Neural cell (in vitro differentiated cells): ENCODE measurements around the gene AKT3. TPM values are rescaled to one million over a fixed set of nuclear protein-coding genes. Genes with fewer than 3 reads are reported as not detected.

Experiments
- H2AFZ ChIP-seq: fragments of 200-600, 300-800 bp; sonication (generic), shearing (Covaris generic); 2 replicates; pipeline ENCODE4 v1.6.0; 2014; ENCODE audit warnings: low read depth, mild to moderate bottlenecking, antibody characterized with exemption, low read length, moderate library complexity
- H3F3A ChIP-seq: fragments of 200-600 bp; shearing (Covaris generic); 2 replicates; pipeline ENCODE4 v1.6.1; 2016; ENCODE audit warnings: mild to moderate bottlenecking, moderate library complexity, mixed read lengths, antibody characterized with exemption, low read length; ENCODE audit not compliant: insufficient read depth, poor library complexity, severe bottlenecking
- H3K27ac ChIP-seq: fragments of 200-600, 300-800 bp; sonication (generic), shearing (Covaris generic); 2 replicates; pipeline ENCODE4 v1.5.1; 2014; ENCODE audit warnings: mild to moderate bottlenecking, low read length, moderate library complexity
- H3K27me3 ChIP-seq: fragments of 300-800, 200-600 bp; sonication (generic), shearing (Covaris generic); 2 replicates; pipeline ENCODE4 v1.6.0; 2014; ENCODE audit warnings: mild to moderate bottlenecking, low read depth, low read length, moderate library complexity; ENCODE audit not compliant: insufficient read depth
- H3K36me3 ChIP-seq: fragments of 300-800, 200-600 bp; sonication (generic), shearing (Covaris generic); 2 replicates; pipeline ENCODE4 v1.5.1; 2014; ENCODE audit warnings: mild to moderate bottlenecking, antibody characterized with exemption, low read length, moderate library complexity; ENCODE audit not compliant: insufficient read depth
- H3K4me2 ChIP-seq: fragments of 300-800, 200-600 bp; sonication (generic), shearing (Covaris generic); 2 replicates; pipeline ENCODE4 v1.6.0; 2014; ENCODE audit warnings: mild to moderate bottlenecking, low read length
- H3K4me3 ChIP-seq: fragments of 300-800, 200-600 bp; sonication (generic), shearing (Covaris generic); 2 replicates; pipeline ENCODE4 v1.5.1; 2014; ENCODE audit warnings: mild to moderate bottlenecking, low read length, moderate library complexity
- H3K79me2 ChIP-seq: fragments of 200-600 bp; shearing (Covaris generic); replicated peaks from 2 replicates; pipeline ENCODE4 v1.6.0; 2014; ENCODE audit warnings: mild to moderate bottlenecking, low read length, moderate library complexity; ENCODE audit not compliant: insufficient read depth
- H3K9ac ChIP-seq: fragments of 300-800, 200-600 bp; sonication (generic), shearing (Covaris generic); 2 replicates; pipeline ENCODE4 v1.6.1; 2016; ENCODE audit warnings: mild to moderate bottlenecking, low read length, mixed read lengths
- H3K9me2 ChIP-seq: fragments of 200-600 bp; shearing (Covaris generic); 2 replicates; pipeline ENCODE4 v1.6.1; 2016; ENCODE audit warnings: mild to moderate bottlenecking, low read length, mixed read lengths; ENCODE audit not compliant: insufficient read depth
- H3K9me3 ChIP-seq: fragments of 200-600, 300-800 bp; sonication (generic), shearing (Covaris generic); 2 replicates; pipeline ENCODE4 v1.6.1; 2016; ENCODE audit warnings: mild to moderate bottlenecking, mixed run types, low read length, moderate library complexity, mixed read lengths
- H4K20me1 ChIP-seq: fragments of 200-600 bp; shearing (Covaris generic); 2 replicates; pipeline ENCODE4 v1.6.1; 2016; ENCODE audit warnings: mild to moderate bottlenecking, mixed run types; ENCODE audit not compliant: insufficient read depth
- CTCF ChIP-seq: fragments of 450-650 bp; IDR thresholded peaks from 2 replicates; pipeline ENCODE4 v1.5.1; 2014; ENCODE audit warnings: antibody characterized with exemption, mild to moderate bottlenecking, moderate library complexity; ENCODE audit not compliant: poor library complexity, severe bottlenecking
- EP300 ChIP-seq: fragments of 450-650 bp; conservative IDR thresholded peaks from 2 replicates; pipeline ENCODE4 v1.6.1; 2014; ENCODE audit warnings: antibody characterized with exemption, mild to moderate bottlenecking, moderate library complexity; ENCODE audit not compliant: poor library complexity, severe bottlenecking
- EZH2 ChIP-seq: fragments of 200-600, 300-800 bp; shearing (Covaris generic), sonication (generic); IDR thresholded peaks from 2 replicates; pipeline ENCODE4 v1.6.1; 2014; ENCODE audit warnings: antibody characterized with exemption, low read length, borderline replicate concordance, mild to moderate bottlenecking; ENCODE audit not compliant: insufficient read depth, poor library complexity, severe bottlenecking
- MXI1 ChIP-seq: fragments of 450-650 bp; conservative IDR thresholded peaks from 2 replicates; pipeline ENCODE4 v1.6.1; 2014; ENCODE audit warnings: antibody characterized with exemption, mild to moderate bottlenecking; ENCODE audit not compliant: poor library complexity, severe bottlenecking
- POLR2AphosphoS5 ChIP-seq: IDR thresholded peaks from 2 replicates; pipeline ENCODE4 v1.6.1; 2012
- RAD21 ChIP-seq: fragments of 450-650 bp; conservative IDR thresholded peaks from 2 replicates; pipeline ENCODE4 v1.6.1; 2014; ENCODE audit warnings: antibody characterized with exemption, mild to moderate bottlenecking, moderate library complexity
- REST ChIP-seq: IDR thresholded peaks from 2 replicates; pipeline ENCODE4 v1.6.1; 2012; ENCODE audit warnings: borderline replicate concordance
- SMC3 ChIP-seq: fragments of 450-650 bp; conservative IDR thresholded peaks from 2 replicates; pipeline ENCODE4 v1.6.1; 2014; ENCODE audit warnings: antibody characterized with exemption, mild to moderate bottlenecking, moderate library complexity; ENCODE audit not compliant: poor library complexity
- TAF1 ChIP-seq: IDR thresholded peaks from 2 replicates; pipeline ENCODE4 v1.6.1; 2012; ENCODE audit warnings: low read depth
- polyA plus RNA-seq: library from polyadenylated mRNA; depleted of rRNA; stranded (reverse); fragments of >200 nt; gene quantifications from 2 replicates; pipeline ENCODE4 v1.2.3, GENCODE V29; 2014

Gene AKT3
- polyA plus RNA-seq, 1 donor from 2014 or later = 46.0 TPM

GRCh38 chr1:243735457-243735856, 114.6 kb downstream of the AKT3 start:
- H3K4me2 ChIP-seq = no peak overlapping the region
- no peak overlapping the region for H3K9ac ChIP-seq
- no peaks in the 10 kb centered on the region for H3K79me2 ChIP-seq
- H2AFZ ChIP-seq = no peak overlapping the region
- no peaks in the 10 kb centered on the region for H4K20me1 ChIP-seq
- no peak overlapping the region for H3K27ac ChIP-seq
- no peaks in the 10 kb centered on the region for H3K27me3 ChIP-seq
- TF ChIP-seq CTCF = no peak
- no peak for TF ChIP-seq MXI1
- H3K9me3 ChIP-seq = no peaks in the 10 kb centered on the region
- H3F3A ChIP-seq = no peaks in the 10 kb centered on the region
- no peaks in the 10 kb centered on the region for H3K9me2 ChIP-seq
- no peaks in the 10 kb centered on the region for H3K36me3 ChIP-seq
- no peak overlapping the region for H3K4me3 ChIP-seq

- Histone ChIP-seq H3K36me3 (no peaks in the 10 kb centered on the region), H3K4me2 (no peak overlapping the region), H3K27me3 (no peaks in the 10 kb centered on the region), H3K9ac (no peak overlapping the region), H3K27ac (no peak overlapping the region), H2AFZ (no peak overlapping the region), H3F3A (no peaks in the 10 kb centered on the region), H4K20me1 (no peaks in the 10 kb centered on the region), H3K9me3 (no peaks in the 10 kb centered on the region), H3K79me2 (no peaks in the 10 kb centered on the region), H3K9me2 (no peaks in the 10 kb centered on the region), H3K4me3 (no peak overlapping the region)
- TF ChIP-seq RAD21 (no peak), POLR2AphosphoS5 (no peak), TAF1 (no peak), MXI1 (no peak), SMC3 (no peak), EZH2 (no peak), EP300 (no peak), CTCF (no peak), REST (no peak)
Measured at GRCh38 chr1:243734308-243734695, 115.7 kb downstream of the AKT3 start.
